NCI-H146 treated with DMSO at 0.1 percent for 48 hours (cell line): ENCODE data around the gene RASGRF1.
"Not testable (repeated sequence)": the region's sequence is repeated elsewhere in the genome, so short reads cannot be mapped to it uniquely, and the experiment has no call there.

Experiments
- DNase-seq: peaks from one replicate; lab custom pipeline; 2025; ENCODE audit not compliant: unreplicated experiment; lab: John Stamatoyannopoulos, UW

The RASGRF1 gene, protein sequence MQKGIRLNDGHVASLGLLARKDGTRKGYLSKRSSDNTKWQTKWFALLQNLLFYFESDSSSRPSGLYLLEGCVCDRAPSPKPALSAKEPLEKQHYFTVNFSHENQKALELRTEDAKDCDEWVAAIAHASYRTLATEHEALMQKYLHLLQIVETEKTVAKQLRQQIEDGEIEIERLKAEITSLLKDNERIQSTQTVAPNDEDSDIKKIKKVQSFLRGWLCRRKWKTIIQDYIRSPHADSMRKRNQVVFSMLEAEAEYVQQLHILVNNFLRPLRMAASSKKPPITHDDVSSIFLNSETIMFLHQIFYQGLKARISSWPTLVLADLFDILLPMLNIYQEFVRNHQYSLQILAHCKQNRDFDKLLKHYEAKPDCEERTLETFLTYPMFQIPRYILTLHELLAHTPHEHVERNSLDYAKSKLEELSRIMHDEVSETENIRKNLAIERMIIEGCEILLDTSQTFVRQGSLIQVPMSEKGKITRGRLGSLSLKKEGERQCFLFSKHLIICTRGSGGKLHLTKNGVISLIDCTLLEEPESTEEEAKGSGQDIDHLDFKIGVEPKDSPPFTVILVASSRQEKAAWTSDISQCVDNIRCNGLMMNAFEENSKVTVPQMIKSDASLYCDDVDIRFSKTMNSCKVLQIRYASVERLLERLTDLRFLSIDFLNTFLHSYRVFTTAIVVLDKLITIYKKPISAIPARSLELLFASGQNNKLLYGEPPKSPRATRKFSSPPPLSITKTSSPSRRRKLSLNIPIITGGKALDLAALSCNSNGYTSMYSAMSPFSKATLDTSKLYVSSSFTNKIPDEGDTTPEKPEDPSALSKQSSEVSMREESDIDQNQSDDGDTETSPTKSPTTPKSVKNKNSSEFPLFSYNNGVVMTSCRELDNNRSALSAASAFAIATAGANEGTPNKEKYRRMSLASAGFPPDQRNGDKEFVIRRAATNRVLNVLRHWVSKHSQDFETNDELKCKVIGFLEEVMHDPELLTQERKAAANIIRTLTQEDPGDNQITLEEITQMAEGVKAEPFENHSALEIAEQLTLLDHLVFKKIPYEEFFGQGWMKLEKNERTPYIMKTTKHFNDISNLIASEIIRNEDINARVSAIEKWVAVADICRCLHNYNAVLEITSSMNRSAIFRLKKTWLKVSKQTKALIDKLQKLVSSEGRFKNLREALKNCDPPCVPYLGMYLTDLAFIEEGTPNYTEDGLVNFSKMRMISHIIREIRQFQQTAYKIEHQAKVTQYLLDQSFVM (N-terminal part only)

DNA sequence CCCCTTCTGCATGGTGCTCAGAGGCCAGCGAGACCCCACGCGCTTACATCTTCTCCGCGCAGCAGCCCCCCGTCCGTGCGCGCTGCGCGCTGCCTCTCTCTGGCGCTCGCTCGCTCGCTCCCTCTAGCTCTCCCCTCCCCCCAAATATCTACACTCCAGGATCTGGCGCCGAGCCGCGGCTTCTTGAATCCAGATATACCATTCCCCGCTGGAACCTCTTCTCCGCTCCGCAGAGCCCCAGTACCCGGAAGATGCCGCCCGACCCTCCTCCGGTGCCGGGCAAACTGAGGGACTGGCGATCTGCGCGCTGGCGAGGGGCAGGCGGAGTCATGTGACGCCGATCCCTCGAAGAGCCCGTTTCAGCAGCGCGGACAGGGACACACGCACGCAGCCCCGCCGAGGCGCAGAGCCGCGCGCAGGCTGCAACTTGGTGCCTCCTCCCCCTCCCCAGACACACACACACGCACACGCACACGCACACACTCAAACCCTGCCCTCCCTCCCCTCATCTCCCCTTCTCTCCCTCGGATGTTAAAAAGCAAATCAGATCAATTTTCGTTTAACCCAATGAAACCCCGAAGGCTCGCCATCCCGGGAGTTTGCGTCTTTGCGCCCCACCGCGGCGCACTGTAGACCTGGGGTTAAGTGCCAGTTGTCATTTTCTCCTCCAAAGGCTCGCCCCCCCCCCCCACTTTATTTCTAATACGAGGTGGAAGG, at the start of gene RASGRF1:
Gene RASGRF1, minus strand, starts transcription at position 294 of the 717 bp plus-strand sequence. Its CDS starts 282 bp downstream, at position 12.
- DNase-seq: no peak

DNA sequence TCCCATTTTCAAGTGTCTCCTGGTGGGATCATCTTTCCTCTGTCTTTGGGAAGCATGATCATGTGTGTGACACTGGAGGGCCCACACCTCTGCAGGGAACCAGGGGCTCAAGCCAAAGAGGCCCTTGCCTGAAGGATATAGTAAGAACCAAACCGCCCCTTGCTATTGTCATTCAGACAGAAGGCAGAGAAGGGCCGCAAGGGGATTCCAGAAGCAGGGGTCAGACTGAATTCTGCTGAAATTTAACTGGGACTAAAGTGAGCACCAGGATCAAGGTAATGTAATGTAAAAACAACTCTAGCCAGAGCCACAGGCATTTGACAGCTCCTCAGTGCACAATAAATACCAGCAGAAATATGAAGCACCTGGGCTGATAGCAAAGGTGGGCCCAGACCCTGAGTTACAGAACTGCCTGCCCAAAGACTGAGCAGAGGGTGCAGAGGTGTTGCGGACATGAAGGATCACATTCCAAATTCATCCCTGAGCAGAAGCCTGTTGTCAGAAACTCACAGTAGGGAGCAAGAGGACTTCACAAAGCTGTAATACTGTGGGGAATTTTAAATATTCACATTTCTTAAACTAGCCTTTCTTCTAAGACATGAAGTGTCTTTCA, 46.0 kb upstream of the RASGRF1 start:
- no peak for DNase-seq

DNA sequence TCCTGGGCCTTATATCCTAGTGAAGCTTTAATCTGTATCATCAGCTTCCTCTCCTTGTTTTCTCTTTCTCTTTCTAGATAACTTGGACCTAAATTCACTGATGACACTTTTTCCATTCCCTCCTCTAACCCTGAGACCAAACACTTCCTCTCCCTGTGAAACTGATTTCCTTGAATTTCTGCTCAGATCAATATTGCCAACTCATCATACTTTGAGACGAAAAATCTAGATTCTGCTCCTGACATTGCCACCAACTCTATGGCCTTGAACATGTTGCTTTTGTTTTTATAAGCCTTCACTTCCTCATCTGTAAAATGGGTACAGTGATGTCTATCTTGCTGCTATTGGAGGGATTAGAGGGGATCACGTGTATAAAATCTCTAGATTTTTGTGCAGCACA, 42.7 kb upstream of the RASGRF1 start:
- DNase-seq: no peak

DNA sequence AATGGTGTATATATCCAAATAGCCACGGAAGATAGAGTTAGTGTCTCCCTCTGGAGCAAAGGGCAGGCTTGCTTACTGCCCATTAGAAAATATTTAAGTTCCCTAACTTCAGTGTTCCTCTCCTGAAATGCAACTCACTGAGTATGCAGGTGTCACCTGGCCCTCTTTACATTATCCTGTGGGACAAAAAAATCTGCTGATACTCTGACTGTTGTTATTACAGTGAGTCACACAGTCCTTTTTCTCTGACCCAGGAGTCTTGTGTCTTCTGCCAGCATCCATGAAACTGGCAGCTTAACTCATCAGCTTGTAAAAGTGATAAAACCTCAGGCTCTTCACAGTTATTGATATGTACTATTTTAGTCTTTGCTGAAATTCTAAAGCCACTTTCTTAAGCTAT, 42.2 kb upstream of the RASGRF1 start:
- no peak for DNase-seq

DNA sequence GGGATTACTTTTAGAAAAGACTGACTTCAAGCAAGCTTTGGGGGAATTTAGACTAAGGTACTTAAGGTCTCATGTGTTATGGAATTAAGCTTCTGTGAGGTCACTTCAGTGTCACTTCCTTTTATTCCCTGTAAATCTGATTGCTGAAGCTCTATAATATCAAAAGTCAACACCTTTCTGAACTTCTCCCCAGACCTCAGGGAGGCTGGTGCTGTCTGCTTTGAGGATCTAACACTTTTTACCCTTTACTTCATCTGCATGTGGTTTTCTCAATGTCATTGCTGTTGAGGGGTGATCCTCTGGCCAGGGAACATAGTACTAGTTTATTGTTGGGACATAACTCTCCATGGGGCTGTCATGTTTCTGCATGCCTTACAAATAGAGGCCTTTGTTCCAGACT, 41.8 kb upstream of the RASGRF1 start:
- no peak for DNase-seq

DNA sequence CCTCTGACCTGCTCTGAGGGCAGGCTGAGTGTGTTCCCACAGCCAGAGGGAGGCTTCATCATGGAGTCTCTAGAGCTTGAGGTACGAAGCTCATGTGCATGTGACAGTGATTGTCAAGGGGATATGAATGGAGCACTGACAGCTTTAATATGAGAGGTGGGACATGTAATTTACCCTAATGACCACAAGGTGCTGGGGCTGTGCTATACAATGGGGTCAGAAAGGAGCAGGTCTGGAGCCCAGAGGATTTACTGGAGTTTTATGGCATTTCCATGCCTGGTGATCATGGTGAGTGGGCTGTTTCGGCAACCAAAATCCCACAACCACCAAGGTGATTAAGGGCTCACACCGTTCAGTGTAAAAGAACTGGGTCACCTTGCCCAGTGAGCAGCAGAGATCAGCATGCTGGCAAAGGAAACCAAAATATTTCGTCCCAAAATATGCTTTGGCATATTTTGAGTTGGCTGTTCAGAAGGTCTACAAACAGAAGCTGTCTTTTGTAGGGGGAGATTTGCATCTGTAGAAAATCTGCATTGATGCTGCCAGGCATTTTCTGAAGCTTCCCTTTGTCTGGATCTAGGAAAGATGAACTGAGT, 40.1 kb upstream of the RASGRF1 start:
- no peak for DNase-seq

DNA sequence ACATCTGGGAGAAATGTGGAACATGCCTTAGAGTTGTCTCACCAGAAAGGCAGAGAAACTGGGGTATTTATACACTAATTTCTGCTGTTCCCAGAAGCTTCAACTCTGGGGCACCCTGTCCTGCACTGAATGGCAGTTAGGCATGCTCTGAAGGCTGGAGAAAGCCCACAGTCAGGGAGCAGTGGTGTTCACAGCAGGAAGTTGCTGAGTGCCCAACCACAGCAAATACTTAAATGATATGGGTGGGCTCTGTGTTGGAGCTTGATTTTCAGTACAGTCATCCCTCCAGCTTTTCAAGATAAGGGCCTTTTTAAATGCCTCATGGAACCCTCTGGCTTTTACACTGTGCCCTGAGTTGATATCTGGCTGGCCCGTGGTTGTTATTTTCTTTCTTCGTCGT, 38.7 kb upstream of the RASGRF1 start:
- DNase-seq: no peak

DNA sequence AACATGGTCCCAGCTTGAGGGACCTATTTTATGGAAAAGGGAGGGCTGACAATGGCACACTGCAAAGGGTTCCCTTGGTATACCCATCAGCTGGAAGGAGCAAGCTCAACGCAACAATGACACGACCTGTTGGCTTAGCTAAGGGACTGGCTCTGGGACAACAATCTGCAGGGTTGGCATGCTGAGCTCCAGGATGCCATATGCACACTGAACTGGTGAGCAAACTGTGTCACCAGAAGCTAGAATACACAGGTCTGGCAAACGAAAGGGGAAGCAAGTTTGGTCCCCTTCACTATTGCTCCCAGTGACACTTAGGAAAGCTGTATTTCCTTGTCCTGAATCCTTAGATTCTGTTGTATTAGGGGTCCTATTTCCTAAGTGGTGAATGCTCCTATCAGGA, 38.0 kb upstream of the RASGRF1 start:
- no peak for DNase-seq

DNA sequence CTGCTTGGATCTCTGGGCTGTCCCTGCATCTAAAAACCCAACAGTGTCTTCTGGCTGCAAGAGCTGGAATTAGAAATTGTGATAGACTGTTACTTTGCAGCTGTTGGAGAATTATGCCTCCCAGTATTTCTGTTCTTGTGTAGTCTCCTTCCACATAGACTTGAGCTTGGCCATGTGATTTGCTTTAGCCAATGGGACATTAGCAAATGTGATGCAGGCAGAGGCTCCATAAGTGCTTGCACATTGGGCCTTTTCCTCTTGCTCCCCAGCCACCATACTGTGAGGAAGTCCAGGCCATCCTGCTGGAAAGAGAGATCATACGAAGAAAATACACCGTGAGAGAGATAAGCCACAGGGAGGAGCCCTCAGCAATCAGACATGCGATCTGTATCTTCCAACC, 33.8 kb upstream of the RASGRF1 start:
- DNase-seq: no peak

DNA sequence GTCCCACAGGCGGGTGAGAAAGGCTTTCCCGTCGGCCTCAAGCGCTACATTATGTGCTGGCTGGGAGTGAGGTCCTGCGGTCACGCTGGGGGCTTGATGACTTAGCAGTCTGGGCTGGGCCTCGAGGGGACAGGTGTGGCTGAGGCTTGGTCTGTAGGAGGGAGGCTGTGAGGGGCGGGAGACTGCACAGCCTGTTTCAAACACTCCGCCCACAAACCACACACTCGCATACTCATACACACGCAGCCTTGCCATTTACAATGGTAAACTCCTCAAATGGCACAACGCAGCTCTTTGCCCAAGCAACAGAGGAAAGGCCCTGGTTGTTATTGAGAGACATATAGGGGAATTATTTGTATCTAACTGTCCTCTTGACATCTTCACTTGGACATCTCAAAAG, 32.4 kb upstream of the RASGRF1 start:
- DNase-seq: no peak

DNA sequence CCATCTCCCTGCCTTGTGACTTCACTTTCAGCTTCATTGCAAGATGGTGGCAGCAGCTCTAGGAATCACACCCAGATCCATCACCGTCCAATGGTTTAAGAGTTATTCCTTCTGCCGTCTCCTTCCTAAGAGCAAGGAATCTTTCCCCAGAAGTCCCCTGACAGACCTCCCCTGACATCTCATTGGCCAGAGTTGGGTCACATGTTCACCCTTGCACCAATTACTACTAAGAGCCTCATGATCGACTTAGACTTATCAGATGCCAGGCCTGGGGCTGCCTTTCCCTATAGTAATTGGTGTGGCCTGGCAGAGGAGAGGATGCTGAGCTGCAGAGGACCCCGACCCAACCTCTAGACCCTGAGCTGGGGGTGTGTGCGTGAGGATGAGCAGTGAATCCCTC, 31.8 kb upstream of the RASGRF1 start:
- DNase-seq: no peak

DNA sequence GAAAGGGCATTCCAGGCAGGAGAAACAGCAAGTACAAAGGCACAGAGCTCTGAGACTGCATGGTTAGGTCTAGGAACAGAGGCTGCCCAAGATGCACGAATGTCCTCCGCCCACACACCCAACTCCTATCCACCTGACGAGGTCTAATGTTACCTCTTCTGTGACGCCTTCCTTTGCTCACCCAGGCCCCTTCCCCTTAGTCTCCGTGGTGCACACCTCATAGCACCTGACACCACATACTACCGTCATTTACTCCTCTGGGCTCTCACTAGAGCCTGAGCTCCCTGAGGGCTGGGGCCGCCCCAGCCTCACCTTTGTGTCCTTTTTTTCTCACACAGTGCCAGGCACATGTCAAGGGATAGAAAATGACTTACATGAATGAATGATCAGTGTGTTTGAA, 31.0 kb upstream of the RASGRF1 start:
- no peak for DNase-seq

DNA sequence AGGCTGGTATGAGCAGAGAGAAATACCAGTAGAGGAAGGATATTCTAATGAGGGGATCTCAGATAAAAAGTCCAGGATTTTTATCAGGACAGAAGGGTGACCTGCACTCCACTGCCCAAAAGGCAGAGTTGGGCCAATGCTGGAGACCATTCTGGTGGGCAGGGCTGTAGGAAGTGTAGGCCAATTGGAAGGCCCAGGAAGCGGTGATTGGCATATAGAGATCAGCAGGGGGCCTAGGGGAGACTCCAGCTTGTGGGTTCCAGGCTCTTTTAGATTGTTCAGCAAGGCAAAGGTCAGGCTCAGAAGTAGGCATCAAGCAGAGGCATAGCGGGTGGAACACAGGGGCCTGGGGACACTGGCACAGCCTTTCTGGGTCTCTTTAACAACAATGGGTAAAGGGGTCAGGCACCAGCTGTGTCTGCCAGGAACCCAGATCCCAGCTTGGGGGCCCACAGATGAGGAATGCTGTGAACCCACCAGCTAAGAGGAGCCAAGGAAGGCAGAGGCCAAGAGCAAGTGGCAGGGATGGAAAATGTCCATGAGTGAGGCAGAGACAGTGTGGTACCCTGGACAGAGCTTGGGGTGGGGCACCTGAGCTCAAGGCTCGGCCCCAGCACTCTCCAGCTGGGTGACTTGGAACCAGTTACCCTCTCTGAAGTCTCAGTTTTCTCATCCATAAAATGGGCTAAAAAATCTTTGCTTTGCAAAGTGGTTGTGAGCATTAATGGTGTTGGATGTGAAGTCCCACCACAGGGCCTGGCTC, 27.0 kb upstream of the RASGRF1 start:
- DNase-seq: no peak

DNA sequence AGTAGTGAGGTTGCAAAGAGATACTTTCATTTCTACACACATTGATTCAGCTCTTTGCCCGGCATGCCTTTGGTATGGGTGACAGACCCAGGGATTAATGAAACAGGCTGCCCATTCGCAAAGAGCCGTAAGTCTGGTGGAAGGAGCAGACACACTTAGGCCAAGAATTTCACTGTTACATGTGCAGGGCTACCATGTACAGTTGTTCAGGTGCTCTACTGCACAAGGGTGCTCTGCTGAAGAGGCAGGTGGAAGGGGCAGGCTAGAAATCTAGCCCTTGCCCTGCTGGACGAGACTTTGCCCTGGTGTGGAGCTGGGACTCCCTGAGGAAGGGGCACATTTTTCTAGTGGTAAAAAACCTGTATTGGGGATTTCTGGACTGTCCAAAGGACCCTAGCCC, 26.2 kb upstream of the RASGRF1 start:
- DNase-seq: no peak

DNA sequence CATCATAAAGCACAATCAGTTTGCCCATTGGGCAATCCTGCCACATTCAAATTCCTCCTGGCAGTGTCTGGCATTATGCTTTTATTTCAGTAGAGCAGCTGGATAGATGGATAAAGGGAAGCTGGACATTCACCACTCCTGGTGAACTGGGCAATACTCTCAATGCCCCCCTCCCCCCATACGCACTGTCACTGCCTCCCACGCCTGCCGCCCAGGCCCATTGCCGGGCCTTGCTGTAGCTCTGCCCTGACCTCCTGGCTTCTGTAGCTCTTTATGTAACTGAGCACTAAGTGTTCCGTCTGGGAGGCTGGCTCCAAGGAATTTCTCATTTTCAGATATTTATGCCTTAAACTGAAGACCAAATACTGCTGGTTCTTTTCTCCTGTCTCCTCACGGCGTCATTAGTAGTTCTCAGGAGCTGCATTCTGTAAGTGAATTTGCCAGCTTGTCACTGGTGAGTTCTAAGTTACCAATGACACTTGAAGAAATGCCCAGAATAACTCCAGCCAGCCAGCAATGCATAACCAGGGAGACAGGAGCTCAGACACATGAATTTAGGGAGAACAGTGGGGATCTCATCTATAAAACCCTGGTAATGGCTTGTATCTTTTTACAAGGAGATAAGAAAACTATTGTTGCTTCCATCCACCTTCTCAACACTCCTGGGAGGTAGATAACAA, 25.5 kb upstream of the RASGRF1 start:
- no peak for DNase-seq

DNA sequence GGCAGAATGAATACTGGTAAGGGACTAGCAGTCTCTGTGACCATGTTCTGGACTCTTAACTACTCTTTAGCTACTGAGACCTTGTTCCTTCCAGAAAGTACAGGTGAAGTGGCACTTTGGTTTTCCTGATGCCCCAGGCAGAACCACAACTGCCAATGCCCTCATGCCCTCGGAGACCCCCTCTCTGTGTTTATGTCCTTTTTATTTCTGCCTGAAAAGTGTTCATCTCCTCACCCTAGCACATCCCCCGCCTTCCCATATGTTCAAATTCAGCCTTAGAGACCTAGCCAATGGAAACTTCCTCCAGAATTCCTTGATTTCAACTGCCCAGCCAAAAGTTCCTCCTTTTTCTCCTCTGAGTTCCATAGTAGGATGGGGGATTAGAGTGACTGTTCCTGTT, 23.3 kb upstream of the RASGRF1 start:
- no peak for DNase-seq

DNA sequence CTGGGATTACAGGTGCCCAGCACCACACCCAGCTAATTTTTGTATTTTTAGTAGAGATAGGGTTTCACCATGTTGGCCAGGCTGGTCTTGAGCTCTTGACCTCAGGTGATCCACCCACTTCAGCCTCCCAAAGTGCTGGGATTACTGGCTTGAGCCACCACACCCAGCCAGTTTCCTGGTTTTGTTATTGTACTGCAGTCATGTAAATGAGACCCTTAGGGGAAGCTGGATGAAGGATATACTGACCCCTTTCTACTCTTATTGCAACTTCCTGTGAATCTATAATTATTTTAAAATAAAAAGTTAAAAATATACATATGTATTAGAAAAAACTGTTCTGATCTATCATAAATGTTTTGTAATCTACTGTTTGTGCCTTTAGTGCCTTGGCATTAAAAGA, 20.8 kb upstream of the RASGRF1 start:
- not testable (repeated sequence) for DNase-seq

DNA sequence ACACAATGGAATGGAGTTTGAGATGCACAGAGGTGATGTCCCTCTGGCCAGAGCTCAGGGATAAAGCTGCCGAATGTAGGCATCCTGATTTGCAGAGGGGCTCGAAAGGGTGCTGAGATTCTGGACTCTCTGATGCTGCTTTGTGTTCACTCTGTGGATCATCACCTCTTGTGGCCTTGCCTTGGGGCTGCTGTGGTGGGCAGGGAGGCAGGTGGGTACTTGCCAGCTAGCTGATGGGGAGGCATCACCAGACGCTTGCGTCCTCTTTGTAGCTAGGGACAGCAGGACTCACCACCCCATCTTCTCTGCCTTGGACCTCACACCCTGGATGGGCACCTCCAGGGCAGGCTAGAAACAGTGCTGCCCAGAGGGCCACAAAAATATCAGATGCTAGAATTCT, 14.6 kb upstream of the RASGRF1 start:
- no peak for DNase-seq

DNA sequence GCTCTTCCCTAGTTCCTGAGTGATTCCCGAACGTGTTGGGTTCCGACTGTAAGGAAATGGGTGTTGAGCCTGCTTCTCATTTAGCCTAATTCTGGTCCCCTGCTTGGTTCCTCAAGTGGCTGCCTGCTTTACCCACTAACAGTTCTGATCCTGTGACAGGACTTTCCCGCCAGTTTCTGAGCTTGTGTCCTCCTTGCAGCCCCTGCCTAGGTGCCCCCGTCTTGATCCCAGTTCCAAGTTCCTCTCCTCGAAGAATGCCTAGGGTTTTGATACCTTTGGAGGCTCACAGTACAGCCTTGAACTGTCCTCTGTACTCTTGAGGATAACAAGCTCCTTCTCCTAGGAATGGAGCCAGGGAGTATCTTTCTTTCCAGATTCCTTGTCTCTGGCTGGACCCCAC, 12.0 kb upstream of the RASGRF1 start:
- DNase-seq: no peak
